ENCODE results near the gene IGLL5.
A peak's percentile ranks its signal among the peaks of the same experiment; 100 is the strongest.

IGLL5 gene

GRCh38 chr22:22927196-22927887 is 39.7 kb downstream of the IGLL5 start:
- DNase-seq (ENCODE audit: low read depth in 2 of 2), result no peak

- no peak for DNase-seq (ENCODE audit: low read depth in 2 of 2)
These were observed 40.5 kb downstream of the IGLL5 start for GRCh38 chr22:22927888-22928665.

GRCh38 chr22:22928666-22929380 is 41.2 kb downstream of the IGLL5 start:
- DNase-seq (ENCODE audit: low read depth in 2 of 2), result peak; percentile 8 to 14

GRCh38 chr22:22929381-22930221 is 42.0 kb downstream of the IGLL5 start:
- no peak for DNase-seq (ENCODE audit: low read depth in 2 of 2)

- no peak for DNase-seq (ENCODE audit: low read depth in 2 of 2)
These were observed 42.5 kb downstream of the IGLL5 start for GRCh38 chr22:22930222-22930497.

GRCh38 chr22:22930571-22931556 is 43.2 kb downstream of the IGLL5 start:
- no peak for DNase-seq (ENCODE audit: low read depth in 2 of 2)

- no peak for DNase-seq (ENCODE audit: low read depth in 2 of 2)
These were observed 44.1 kb downstream of the IGLL5 start for GRCh38 chr22:22931557-22932270.

GRCh38 chr22:22932512-22932941 is 44.9 kb downstream of the IGLL5 start:
- DNase-seq (ENCODE audit: low read depth in 2 of 2), result no peak

GRCh38 chr22:22933100-22933806 is 45.6 kb downstream of the IGLL5 start:
- DNase-seq (ENCODE audit: low read depth in 2 of 2), result no peak

- DNase-seq (ENCODE audit: low read depth in 2 of 2), result no peak
These were observed 46.4 kb downstream of the IGLL5 start for GRCh38 chr22:22933807-22934542.

GRCh38 chr22:22934543-22935055 is 47.0 kb downstream of the IGLL5 start:
- no peak for DNase-seq (ENCODE audit: low read depth in 2 of 2)

GRCh38 chr22:22935056-22935545 is 47.5 kb downstream of the IGLL5 start:
- no peak for DNase-seq (ENCODE audit: low read depth in 2 of 2)

- no peak for DNase-seq (ENCODE audit: low read depth in 2 of 2)
These were observed 48.0 kb downstream of the IGLL5 start for GRCh38 chr22:22935546-22936157.

- no peak for DNase-seq (ENCODE audit: low read depth in 2 of 2)
These were observed 48.7 kb downstream of the IGLL5 start for GRCh38 chr22:22936180-22936914.

- DNase-seq (ENCODE audit: low read depth in 2 of 2), result no peak
These were observed 49.5 kb downstream of the IGLL5 start for GRCh38 chr22:22936915-22937656.

- no peak for DNase-seq (ENCODE audit: low read depth in 2 of 2)
These were observed 50.4 kb downstream of the IGLL5 start for GRCh38 chr22:22937894-22938480.

All from activated CD8-positive, alpha-beta memory T cell treated with anti-CD3 and anti-CD28 coated beads for 4 hours (primary cell).